Measurements from ENCODE around the gene ATP5PB.

Gene ATP5PB

DNA sequence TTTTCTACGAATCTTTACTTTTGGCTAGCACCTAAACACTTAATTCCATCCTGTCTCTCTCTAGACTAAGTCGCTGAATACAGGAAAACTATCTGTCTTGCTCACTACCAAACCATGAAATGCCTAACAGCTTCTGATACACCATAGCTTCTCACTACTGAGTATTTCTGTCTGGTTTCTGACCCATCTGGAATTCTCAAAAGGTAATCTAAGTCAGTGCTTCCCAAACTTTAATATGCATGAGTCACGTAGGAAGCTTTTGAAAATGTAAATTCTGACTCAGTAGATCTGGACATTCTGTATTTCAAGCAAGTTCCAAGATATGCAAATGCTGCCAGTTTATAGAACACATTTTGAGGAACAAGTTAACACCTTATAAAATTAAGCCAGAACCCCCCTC lies 12.5 kb upstream of the ATP5PB start:
- TF ChIP-seq GATA3 (IDR thresholded peaks at IDR 0.05; ENCODE audit: low read depth, low read length): no peak
- no peak for TF ChIP-seq GATA2 (IDR thresholded peaks at IDR 0.05; ENCODE audit: low read depth, low read length)

DNA sequence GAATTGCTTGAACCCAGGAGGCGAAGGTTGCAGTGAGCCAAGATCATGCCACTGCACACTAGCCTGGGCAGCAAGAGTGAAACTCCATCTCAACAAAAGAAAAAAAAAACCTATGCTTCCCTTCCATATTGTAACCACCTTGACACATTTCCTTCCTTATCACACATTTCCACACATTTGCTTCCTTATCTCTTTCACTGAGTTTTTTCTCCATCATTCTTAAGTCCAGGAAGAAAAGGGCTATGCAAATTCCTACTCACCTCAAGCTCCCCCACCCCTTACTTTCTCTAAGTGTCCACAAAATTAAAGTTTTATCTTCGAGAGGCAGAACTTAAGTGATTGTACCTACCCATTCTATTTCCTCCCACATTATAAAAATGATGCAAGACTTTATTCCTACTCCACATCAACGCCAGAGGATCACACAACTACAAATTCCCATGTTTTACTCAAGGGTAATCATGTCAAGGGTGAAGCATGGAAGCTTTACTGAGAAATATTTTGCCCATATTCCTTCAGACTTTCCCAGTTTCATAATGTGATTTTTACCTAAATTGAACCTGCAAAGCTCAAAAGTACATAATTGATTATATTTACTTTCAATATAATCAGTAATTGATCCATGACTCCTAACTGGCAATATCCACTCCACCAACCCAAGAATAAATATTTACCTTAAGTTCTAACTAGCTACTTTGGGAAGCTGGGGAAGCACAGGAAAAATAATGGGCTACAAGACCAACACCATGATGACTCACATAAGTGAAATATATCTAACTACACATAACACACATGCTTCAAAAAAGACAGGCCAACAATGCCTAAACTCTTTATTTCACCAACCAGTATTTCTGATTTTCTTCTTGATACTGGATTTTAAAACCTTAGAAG lies 9.6 kb upstream of the ATP5PB start:
- TF ChIP-seq GATA3 (IDR thresholded peaks at IDR 0.05; ENCODE audit: low read depth, low read length): no peak

DNA sequence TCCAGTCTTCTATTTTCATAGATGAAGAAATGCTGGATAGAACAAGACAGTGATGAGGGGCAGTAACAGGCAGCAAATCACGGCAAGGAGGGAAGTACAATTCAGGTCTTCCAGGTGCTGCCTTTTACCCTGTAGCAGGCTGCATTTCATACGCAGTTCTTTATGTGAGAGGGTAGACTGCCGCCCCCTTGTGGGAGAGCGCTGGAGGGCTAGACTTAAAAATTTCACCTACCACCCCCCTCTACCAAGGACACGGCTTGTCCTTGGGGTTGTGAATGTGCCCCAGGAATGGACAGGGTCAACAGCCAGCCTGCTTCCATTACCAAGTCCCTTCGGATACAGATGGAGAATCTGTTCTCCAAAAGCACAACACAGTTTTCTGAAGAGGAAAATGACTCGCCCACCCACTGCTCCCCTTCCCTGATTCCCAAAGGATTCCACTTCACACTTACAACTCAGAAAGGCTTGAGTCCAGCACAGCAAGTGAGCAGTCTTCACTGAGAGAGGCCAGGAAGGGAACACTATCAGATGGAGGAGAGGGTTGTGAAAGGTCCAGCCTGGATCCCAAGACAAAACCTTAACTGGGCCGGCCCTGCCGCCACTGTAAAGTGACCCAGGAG lies 7.6 kb upstream of the ATP5PB start:
- TF ChIP-seq GATA2 (IDR thresholded peaks at IDR 0.05; ENCODE audit: low read depth, low read length): no peak
- no peak for TF ChIP-seq GATA3 (IDR thresholded peaks at IDR 0.05; ENCODE audit: low read depth, low read length)

DNA sequence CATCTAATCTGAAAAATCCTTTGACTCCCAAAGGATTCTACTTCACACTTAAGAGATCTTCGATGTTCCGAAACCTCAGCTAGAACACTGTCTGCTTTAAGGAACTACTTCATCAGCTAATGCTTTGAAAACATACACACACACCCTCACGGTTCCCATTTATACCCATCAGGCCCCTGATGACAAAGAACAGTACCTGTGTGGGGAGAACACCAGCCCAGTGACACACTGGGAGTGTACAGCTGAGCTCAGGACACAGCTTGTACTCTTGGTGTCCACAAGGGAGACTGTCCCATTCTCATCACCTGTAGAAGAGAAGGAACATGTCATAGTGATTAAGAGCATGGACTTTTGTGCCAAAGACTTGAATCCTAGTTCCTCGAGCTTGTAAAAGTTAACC lies 6.8 kb upstream of the ATP5PB start:
- no peak for TF ChIP-seq GATA3 (IDR thresholded peaks at IDR 0.05; ENCODE audit: low read depth, low read length)
- no peak for TF ChIP-seq GATA2 (IDR thresholded peaks at IDR 0.05; ENCODE audit: low read depth, low read length)

DNA sequence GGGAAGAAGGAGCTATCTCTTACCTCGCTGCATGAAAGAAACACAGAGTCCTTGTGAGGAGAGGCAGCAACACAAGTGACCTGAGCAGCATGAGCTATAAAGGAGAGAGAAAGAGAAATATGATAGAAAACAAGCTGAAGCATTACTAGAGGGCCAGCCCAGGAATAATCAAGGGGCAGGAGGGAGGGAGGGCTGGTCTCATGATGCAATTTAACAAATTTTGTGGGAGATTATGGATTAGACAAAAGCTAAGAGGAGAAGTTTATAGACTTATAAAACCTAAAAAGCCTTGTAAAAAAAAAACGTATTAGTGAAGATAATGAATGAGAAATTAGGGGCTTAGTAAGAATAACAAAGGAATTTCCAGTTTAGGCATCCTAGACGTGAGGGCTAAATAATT lies 5.2 kb upstream of the ATP5PB start:
- TF ChIP-seq GATA2 (IDR thresholded peaks at IDR 0.05; ENCODE audit: low read depth, low read length) (no peak), GATA3 (IDR thresholded peaks at IDR 0.05; ENCODE audit: low read depth, low read length) (no peak)

DNA sequence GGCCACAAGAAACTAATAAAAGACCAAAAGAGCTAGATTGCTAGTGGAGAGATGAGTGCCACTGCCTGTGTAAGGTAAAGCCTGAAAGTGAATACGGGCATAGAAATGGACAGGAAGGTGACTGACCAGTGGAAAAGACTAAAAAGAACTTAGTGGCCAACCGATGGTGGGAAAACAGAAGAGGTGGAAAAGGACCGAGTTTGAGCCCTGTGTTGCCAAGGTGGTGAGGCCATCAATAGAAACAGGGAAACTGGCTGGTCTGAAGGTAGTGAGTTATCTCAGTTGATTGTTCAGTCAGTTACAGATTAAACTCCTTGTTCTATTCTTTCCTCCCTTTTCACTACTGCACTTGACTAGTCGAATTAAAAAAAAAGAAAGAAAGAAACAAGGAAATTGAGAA lies 2.7 kb upstream of the ATP5PB start:
- no peak for TF ChIP-seq GATA2 (IDR thresholded peaks at IDR 0.05; ENCODE audit: low read depth, low read length)
- no peak for TF ChIP-seq GATA3 (IDR thresholded peaks at IDR 0.05; ENCODE audit: low read depth, low read length)

DNA sequence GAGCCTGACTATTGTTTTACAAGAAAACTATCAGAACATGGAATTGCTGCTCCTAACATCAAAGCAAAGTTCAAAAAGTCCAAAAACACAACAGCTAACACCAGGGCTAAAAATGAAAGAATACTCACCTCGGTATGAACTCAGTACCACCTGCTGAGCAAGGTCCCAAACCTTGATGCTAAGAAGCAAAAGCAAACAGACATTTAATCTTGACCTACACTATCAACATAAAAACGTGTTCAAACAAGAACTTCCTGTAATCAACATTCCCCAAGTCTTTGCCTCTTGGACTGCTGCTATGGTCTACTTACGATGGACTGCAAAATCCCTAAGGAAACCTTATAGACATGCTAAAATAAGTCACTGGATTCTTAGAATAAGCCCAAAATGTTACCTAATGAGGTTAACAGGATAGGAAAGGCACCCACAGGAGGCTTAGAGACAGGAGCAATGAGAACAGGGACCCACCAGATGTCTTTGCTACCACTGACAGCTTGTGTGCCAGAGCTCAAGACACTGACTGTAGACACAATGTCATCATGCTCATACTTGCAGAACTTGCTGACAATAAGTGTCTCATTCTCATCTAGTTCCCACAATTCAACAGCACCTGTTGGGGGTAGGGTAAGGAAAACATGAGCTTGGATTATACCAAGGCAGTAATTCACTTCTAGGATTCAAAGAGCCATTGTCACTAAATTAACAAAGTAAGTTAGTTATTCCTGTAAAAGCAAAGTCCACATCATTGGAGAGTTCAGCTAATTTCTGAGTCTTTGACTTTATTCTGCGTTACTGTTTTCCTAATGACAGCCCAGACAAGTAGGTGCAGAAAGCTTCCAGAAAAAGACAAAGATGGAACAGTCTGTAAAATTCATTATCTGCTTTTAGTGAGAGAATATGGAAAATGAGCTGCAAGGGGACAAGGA lies 2.0 kb upstream of the ATP5PB start:
- no peak for TF ChIP-seq GATA2 (IDR thresholded peaks at IDR 0.05; ENCODE audit: low read depth, low read length)
- TF ChIP-seq GATA3 (IDR thresholded peaks at IDR 0.05; ENCODE audit: low read depth, low read length): no peak

DNA sequence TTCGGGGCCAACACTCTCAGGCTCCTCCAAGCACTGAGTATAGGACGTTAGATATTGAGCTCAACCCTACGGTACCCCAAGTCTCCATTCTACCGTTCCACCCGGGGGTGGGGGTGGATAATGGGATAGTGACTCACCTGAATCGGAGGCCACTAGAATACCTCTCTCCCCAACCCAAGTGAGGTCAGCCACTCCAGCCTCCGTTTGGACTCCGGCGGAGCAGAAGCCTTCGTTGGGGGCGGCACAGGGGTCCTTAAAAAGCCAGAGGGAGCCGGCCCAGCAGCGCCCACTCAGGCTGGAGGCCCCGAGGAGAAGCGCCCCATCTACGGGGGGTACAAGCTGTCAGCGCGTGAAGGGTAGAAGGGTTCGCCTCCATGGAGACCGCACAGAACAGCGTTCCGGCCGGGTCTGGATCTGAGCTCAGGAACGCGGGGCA lies 764 bp upstream of the ATP5PB start:
- no peak for TF ChIP-seq GATA3 (IDR thresholded peaks at IDR 0.05; ENCODE audit: low read depth, low read length)
- TF ChIP-seq GATA2 (IDR thresholded peaks at IDR 0.05; ENCODE audit: low read depth, low read length): no peak

DNA sequence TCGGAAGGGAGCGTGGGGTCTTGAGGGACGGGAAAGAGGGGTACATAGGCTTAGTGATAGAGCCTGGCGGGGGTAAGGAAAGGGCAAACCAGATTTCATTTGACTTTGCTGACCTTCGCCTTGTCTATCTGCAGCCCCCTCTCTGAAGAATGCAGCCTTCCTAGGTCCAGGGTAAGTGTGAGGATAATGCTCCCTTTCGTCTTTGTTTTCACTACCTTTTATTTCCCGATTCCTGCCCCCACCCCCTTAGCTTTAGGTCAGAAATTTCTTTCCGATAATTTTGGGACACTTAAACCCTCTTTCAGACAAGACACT lies 396 bp downstream of the ATP5PB start:
- TF ChIP-seq GATA2 (IDR thresholded peaks at IDR 0.05; ENCODE audit: low read depth, low read length) (no peak), GATA3 (IDR thresholded peaks at IDR 0.05; ENCODE audit: low read depth, low read length) (no peak)

DNA sequence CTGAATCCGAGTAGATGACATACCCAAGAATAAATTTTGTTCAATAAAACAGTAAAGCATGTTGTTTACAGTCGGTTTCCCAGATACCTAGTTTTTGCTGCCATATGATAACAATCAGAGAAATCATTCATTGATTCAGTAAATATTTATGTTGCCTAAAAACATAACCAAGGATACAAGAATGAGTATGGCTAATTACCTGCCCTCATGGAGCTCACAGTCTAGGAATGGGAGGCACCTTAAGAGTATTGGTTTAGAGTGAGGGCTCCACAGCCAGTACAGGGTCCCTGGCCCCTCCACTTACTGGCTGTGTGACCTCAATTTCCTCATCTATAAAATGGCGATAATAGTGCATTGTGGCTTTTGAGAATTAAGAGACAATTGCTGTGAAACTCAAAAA lies 921 bp downstream of the ATP5PB start:
- TF ChIP-seq GATA3 (IDR thresholded peaks at IDR 0.05; ENCODE audit: low read depth, low read length) (no peak), GATA2 (IDR thresholded peaks at IDR 0.05; ENCODE audit: low read depth, low read length) (no peak)

DNA sequence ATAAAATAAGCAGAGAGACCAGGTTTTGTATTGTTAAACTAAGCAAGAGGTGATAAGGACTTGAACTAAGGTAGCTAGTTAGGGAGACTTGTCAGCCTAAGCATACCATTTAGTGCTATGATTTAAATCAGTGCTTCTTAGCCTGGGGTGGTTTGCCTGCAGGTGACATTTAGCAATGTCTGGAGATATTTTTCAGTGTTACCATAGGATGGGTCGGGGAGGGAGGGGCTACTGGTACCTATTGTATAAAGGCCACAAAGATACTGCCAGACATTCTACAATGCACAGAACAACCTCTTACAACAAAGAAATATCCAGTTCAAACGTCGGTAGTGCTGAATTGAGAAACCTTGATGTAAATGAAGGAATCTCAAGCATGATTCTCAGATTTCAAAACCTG lies 3.3 kb downstream of the ATP5PB start:
- TF ChIP-seq GATA3 (IDR thresholded peaks at IDR 0.05; ENCODE audit: low read depth, low read length) (no peak), GATA2 (IDR thresholded peaks at IDR 0.05; ENCODE audit: low read depth, low read length) (no peak)

DNA sequence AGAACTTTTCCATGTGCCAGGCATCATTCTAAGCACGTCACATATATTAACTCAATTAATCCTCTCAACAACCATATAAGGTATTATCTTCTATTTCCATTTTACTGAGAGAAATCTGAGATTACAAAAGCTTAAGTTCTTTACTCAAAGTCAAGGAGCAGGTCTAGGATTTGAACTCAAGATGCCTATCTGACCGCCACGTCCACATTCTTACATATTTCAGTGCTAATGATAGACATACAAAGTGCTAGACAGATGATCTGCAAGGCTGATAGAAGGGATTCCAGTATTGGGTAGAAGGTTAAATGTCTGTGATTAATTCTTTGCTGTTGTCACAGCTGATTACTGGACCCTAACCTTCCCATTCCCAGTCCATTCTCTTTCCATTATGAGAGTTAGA lies 4.4 kb downstream of the ATP5PB start:
- TF ChIP-seq GATA3 (IDR thresholded peaks at IDR 0.05; ENCODE audit: low read depth, low read length): no peak
- TF ChIP-seq GATA2 (IDR thresholded peaks at IDR 0.05; ENCODE audit: low read depth, low read length): no peak

DNA sequence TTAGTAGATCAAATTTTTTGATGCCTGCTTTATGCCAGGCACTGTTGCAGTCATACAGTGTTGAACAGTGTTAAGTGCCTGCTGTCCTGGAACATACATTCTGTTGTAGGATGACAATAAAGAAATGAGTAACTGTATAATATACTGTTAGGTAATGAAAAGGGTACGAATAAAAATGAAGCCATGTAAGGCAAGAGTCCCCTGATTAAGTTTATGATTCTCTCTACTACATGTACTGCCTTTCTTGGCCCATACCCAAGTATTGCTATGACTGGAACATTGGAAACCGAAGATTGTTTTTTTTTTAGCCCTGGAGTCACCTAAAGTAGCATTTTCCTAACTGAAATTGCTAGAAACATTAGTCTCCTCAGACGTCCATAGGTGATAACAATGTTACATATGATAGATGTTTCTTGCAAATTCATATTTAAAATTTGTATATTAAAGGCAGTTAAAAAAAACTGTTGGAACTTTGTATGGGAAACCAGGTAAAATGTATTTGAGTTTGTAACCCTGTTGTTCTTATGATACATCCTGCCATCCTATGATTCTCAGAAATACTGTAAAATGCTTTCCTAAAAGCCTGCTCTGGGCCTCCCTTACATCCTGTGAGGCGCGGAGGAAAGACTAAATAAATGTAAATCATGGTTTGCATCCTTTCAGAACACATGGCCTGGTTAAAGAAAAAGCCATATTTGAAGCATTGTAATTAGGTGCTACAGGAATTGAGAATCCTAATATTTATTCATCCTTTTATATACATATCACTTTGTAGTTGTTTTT lies 5.8 kb downstream of the ATP5PB start:
- TF ChIP-seq GATA2 (IDR thresholded peaks at IDR 0.05; ENCODE audit: low read depth, low read length) (no peak), GATA3 (IDR thresholded peaks at IDR 0.05; ENCODE audit: low read depth, low read length) (no peak)

DNA sequence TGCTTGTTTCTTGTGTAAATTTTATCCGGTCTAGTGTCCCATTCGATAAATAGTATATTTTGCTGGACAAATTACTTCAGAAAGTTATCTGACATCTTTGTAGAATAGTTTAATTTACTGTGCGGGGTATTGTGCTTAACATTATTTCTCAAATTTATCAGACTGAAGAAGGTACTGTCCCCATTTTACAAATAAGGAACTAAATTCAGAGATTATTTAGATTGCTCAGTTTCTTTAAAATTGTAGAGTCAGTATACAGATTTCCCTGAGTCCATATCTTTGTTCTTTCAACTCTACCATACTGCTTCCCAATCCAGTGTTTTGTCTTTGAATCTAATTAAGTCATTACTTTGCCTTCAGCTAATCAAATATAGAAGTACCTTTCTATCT lies 6.4 kb downstream of the ATP5PB start:
- TF ChIP-seq GATA3 (IDR thresholded peaks at IDR 0.05; ENCODE audit: low read depth, low read length) (no peak), GATA2 (IDR thresholded peaks at IDR 0.05; ENCODE audit: low read depth, low read length) (no peak)

Data from SH-SY5Y (cell line).